Loucy (cell line): Measurements from ENCODE around the gene FSTL4.

Source experiments
- H2AFZ ChIP-seq: fragments of 200-600 bp; sonication (generic); 2 replicates; pipeline ENCODE4 v1.6.0; 2016; ENCODE audit warnings: antibody characterized with exemption, mild to moderate bottlenecking, low read length, moderate library complexity
- H3F3A ChIP-seq: fragments of 200-600 bp; 2 replicates; pipeline ENCODE4 v1.6.0; 2016; ENCODE audit warnings: antibody characterized with exemption, low read depth, mild to moderate bottlenecking
- H3K27me3 ChIP-seq: fragments of 200-600 bp; sonication (generic); 2 replicates; pipeline ENCODE4 v1.6.1; 2014; ENCODE audit warnings: low read length, mild to moderate bottlenecking; ENCODE audit not compliant: insufficient read depth, poor library complexity, severe bottlenecking
- H3K36me3 ChIP-seq: fragments of 200-600 bp; sonication (generic); 2 replicates; pipeline ENCODE4 v1.6.1; 2016; ENCODE audit warnings: low read length; ENCODE audit not compliant: insufficient read depth
- H3K4me1 ChIP-seq: fragments of 200-600 bp; sonication (generic); 2 replicates; pipeline ENCODE4 v1.5.1; 2014; ENCODE audit warnings: low read length, mild to moderate bottlenecking; ENCODE audit not compliant: insufficient read depth, poor library complexity, severe bottlenecking
- H3K4me2 ChIP-seq: fragments of 200-600 bp; sonication (generic); 2 replicates; pipeline ENCODE4 v1.6.0; 2014; ENCODE audit warnings: antibody characterized with exemption, low read length, low read depth, mild to moderate bottlenecking; ENCODE audit not compliant: poor library complexity, severe bottlenecking
- H3K4me3 ChIP-seq: fragments of 200-600 bp; sonication (generic); 2 replicates; pipeline ENCODE4 v1.5.1; 2014; ENCODE audit warnings: low read length, mild to moderate bottlenecking, mixed read lengths; ENCODE audit not compliant: poor library complexity, severe bottlenecking
- H3K79me2 ChIP-seq: fragments of 200-600 bp; sonication (generic); 2 replicates; pipeline ENCODE4 v1.6.1; 2014; ENCODE audit warnings: low read length; ENCODE audit not compliant: insufficient read depth
- H3K9ac ChIP-seq: fragments of 200-600 bp; sonication (generic); 2 replicates; pipeline ENCODE4 v1.6.0; 2014; ENCODE audit warnings: mild to moderate bottlenecking, low read depth, low read length, moderate library complexity; ENCODE audit not compliant: poor library complexity, severe bottlenecking
- H3K9me2 ChIP-seq: fragments of 200-600 bp; sonication (generic); replicated peaks from 2 replicates; pipeline ENCODE4 v1.6.1; 2016; ENCODE audit warnings: low read depth, low read length, mixed read lengths
- H3K9me3 ChIP-seq: fragments of 200-600 bp; sonication (generic); 2 replicates; pipeline ENCODE4 v1.6.1; 2014; ENCODE audit warnings: mild to moderate bottlenecking, antibody characterized with exemption, low read length, low read depth; ENCODE audit not compliant: insufficient read depth
- H4K20me1 ChIP-seq: fragments of 200-600 bp; sonication (generic); 2 replicates; pipeline ENCODE4 v1.6.0; 2014; ENCODE audit warnings: antibody characterized with exemption, low read length, mild to moderate bottlenecking; ENCODE audit not compliant: insufficient read depth, poor library complexity, severe bottlenecking
- CTCF ChIP-seq: fragments of 200-600 bp; sonication (generic); conservative IDR thresholded peaks from 2 replicates; pipeline ENCODE4 v1.5.1; 2014; ENCODE audit warnings: mild to moderate bottlenecking, antibody characterized with exemption, low read length
- EZH2phosphoT487 ChIP-seq: fragments of 200-600 bp; IDR thresholded peaks from 2 replicates; pipeline ENCODE4 v1.6.1; 2018; ENCODE audit warnings: antibody characterized with exemption, mild to moderate bottlenecking, moderate library complexity, borderline replicate concordance

FSTL4 gene

GRCh38 chr5:133506181-133506580 lies 106.2 kb downstream of the FSTL4 start:
- Histone ChIP-seq H3K4me2 (no peak overlapping the region), H3K4me3 (no peak overlapping the region), H2AFZ (no peak overlapping the region), H3K9me2 (no peaks in the 10 kb centered on the region), H3K79me2 (no peaks in the 10 kb centered on the region), H3K27me3 (no peaks in the 10 kb centered on the region), H3K36me3 (no peaks in the 10 kb centered on the region), H4K20me1 (no peaks in the 10 kb centered on the region), H3K9me3 (no peaks in the 10 kb centered on the region), H3F3A (no peaks in the 10 kb centered on the region), H3K9ac (no peak overlapping the region), H3K4me1 (no peaks in the 10 kb centered on the region)
- no peak for TF ChIP-seq EZH2phosphoT487
- no peak for TF ChIP-seq CTCF

DNA sequence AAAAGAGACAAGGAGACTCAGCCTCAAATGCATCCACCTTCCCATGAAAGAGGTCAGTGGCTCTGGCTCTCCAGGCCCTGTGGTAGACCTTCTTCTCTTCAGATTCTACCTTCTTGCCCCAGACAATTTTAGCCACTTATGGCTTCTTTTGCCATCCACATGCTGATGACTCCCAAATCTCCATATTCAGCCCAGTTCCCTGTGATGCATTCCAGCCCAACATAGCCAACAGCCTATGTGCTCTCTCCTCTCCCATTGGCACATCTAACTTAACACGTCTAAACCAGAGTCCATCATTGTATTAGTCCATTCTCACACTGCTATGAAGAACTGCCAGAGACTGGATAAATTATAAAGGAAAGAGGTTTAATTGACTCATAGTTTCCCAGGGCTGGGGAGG lies 108.8 kb downstream of the FSTL4 start:
- Histone ChIP-seq H2AFZ (no peak overlapping the region), H3K9me2 (no peaks in the 10 kb centered on the region)

DNA sequence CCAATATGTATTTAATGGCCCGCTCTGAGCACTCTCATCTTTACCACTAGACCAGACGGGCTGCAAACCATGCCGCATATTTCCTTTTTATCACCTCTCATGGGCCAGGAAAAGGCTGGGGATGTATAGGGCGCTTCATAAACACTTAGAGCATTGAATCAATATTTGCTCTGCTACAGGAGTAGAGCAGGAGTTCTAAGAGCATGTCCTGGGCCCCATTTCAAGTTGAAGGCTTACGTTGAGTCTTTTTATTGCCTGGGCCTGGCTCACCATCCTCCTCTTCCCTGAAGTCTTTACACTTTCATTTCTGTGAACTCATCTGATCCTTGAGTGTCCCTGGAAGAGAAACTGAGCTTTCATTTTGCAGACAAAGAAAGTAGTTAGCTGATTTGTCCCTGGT lies 112.4 kb downstream of the FSTL4 start:
- Histone ChIP-seq H3K4me2 (no peak overlapping the region), H4K20me1 (no peaks in the 10 kb centered on the region), H3K4me3 (no peak overlapping the region), H2AFZ (no peak overlapping the region), H3K36me3 (no peaks in the 10 kb centered on the region), H3F3A (no peaks in the 10 kb centered on the region), H3K79me2 (no peaks in the 10 kb centered on the region), H3K9ac (no peak overlapping the region), H3K27me3 (no peaks in the 10 kb centered on the region), H3K4me1 (no peaks in the 10 kb centered on the region), H3K9me2 (no peaks in the 10 kb centered on the region), H3K9me3 (no peaks in the 10 kb centered on the region)
- no peak for TF ChIP-seq EZH2phosphoT487
- no peak for TF ChIP-seq CTCF

More for the DNA sequence above, 108.8 kb downstream of the FSTL4 start:
- Histone ChIP-seq H3K9me3 (no peaks in the 10 kb centered on the region), H4K20me1 (no peaks in the 10 kb centered on the region), H3K4me1 (no peaks in the 10 kb centered on the region), H3K79me2 (no peaks in the 10 kb centered on the region), H3K36me3 (no peaks in the 10 kb centered on the region), H3K4me3 (no peak overlapping the region), H3F3A (no peaks in the 10 kb centered on the region), H3K9ac (no peak overlapping the region), H3K27me3 (no peaks in the 10 kb centered on the region), H3K4me2 (no peak overlapping the region)
- TF ChIP-seq CTCF (no peak), EZH2phosphoT487 (no peak)
